K562 (cell line): ENCODE data around the gene OBSCN. TPM values are rescaled to one million over a fixed set of nuclear protein-coding genes. Genes with fewer than 3 reads are reported as not detected.

Experiments used
- ATAC-seq: fragments of 200-7000 bp; cut with Tn5 transposase; 3 replicates; pipeline ENCODE4 v1.9.1; 2020; ENCODE audit warnings: moderate library complexity
- BruUV-seq: library from RNA; stranded (reverse); fragments of 400-500 nt; replicated peaks from 2 replicates; lab custom pipeline; 2021; lab: Mats Ljungman, UMichigan
- CTCF ChIA-PET: fragments of 300-600 bp; formaldehyde crosslinking; extraction: SDS; loops from one replicate; lab custom pipeline; 2021; ENCODE audit warnings: low intra/inter-chr PET ratio; lab: Yijun Ruan, JAX
- POLR2A ChIA-PET: fragments of 300-600, 350-650 bp; sonication (Branson Sonifier 250); formaldehyde crosslinking; extraction: SDS; loops from one replicate; lab custom pipeline; 2021; ENCODE audit warnings: antibody characterized with exemption, inconsistent platforms; lab: Yijun Ruan, JAX
- DNase-seq, 4 experiments: peaks; one replicate each; pipeline versions ENCODE4 v3.0.0 to v3.0.0-alpha.2; 2011 to 2018; ENCODE audit warnings: low spot score in 3 of 4, mixed read lengths in 3 of 4; ENCODE audit errors: extremely low read depth in 1 of 4
- FAIRE-seq: peaks from 2 replicates; lab custom pipeline; 2011; peaks lifted over from hg19 to GRCh38; lab: Jason Lieb, UNC
- H2AFZ ChIP-seq: 2 replicates; pipeline ENCODE4 v1.6.0; 2011; ENCODE audit warnings: low read depth, low read length, control low read depth, inconsistent platforms
- H3K27ac ChIP-seq: fragments of 200-600 bp; 3 replicates; pipeline ENCODE4 v1.8.0; 2011; ENCODE audit warnings: low read depth, mild to moderate bottlenecking, control low read depth, inconsistent platforms, low read length, moderate library complexity, mixed read lengths; ENCODE audit errors: extremely low read depth
- H3K27me3 ChIP-seq, 2 experiments: fragments of 300-600 bp in 1 of 2; 2 replicates in 1 of 2; 3 replicates in 1 of 2; pipeline versions ENCODE4 v1.6.0 to v1.8.0; 2011; ENCODE audit warnings: inconsistent platforms in 2 of 2, low read length in 2 of 2, mild to moderate bottlenecking in 1 of 2, mixed read lengths in 1 of 2, moderate library complexity in 1 of 2; ENCODE audit not compliant: control insufficient read depth in 2 of 2, insufficient read depth in 2 of 2
- H3K36me3 ChIP-seq: fragments of 300-600 bp; 3 replicates; pipeline ENCODE4 v1.8.0; 2011; ENCODE audit warnings: mild to moderate bottlenecking, low read length, inconsistent platforms; ENCODE audit not compliant: control insufficient read depth, insufficient read depth
- H3K4me1 ChIP-seq, 2 experiments: fragments of 200-600 bp in 1 of 2; replicated peaks in 1 of 2; 2 replicates in 1 of 2; 3 replicates in 1 of 2; pipeline versions ENCODE4 v1.5.1 to v1.8.0; 2011; ENCODE audit warnings: inconsistent platforms in 2 of 2, low read length in 2 of 2, mild to moderate bottlenecking in 1 of 2, mixed read lengths in 1 of 2, moderate library complexity in 1 of 2; ENCODE audit not compliant: control insufficient read depth in 2 of 2, insufficient read depth in 2 of 2
- H3K4me2 ChIP-seq: 2 replicates; pipeline ENCODE4 v1.6.1; 2011; ENCODE audit warnings: low read length, control low read depth, inconsistent platforms, mixed read lengths; ENCODE audit not compliant: insufficient read depth
- H3K4me3 ChIP-seq: fragments of 200-600 bp; sonication (generic), shearing (Covaris generic); 2 replicates; pipeline ENCODE4 v1.5.1; 2016; ENCODE audit warnings: control low read depth, inconsistent platforms
- H3K79me2 ChIP-seq: fragments of 200-600 bp; 3 replicates; pipeline ENCODE4 v1.8.0; 2011; ENCODE audit warnings: low read length, inconsistent platforms; ENCODE audit not compliant: control insufficient read depth, insufficient read depth
- H3K9ac ChIP-seq, 2 experiments: 2 replicates each; pipeline versions ENCODE4 v1.6.0 to v1.6.1; 2011; ENCODE audit warnings: low read depth in 2 of 2, low read length in 2 of 2, control low read depth in 1 of 2, inconsistent platforms in 1 of 2, mild to moderate bottlenecking in 1 of 2, mixed read lengths in 1 of 2; ENCODE audit not compliant: insufficient read depth in 1 of 2
- H3K9me1 ChIP-seq: one replicate; pipeline ENCODE4 v1.6.0; 2011; ENCODE audit warnings: inconsistent platforms, mild to moderate bottlenecking, low read length, moderate library complexity; ENCODE audit not compliant: control insufficient read depth, insufficient read depth
- H3K9me3 ChIP-seq: replicated peaks from 2 replicates; pipeline ENCODE4 v1.5.1; 2011; ENCODE audit warnings: low read depth, low read length, inconsistent platforms; ENCODE audit not compliant: control insufficient read depth, insufficient read depth
- H4K20me1 ChIP-seq: replicated peaks from 2 replicates; pipeline ENCODE4 v1.6.1; 2011; ENCODE audit warnings: low read length, inconsistent platforms, mixed read lengths; ENCODE audit not compliant: control insufficient read depth, insufficient read depth
- ARID1B ChIP-seq: fragments of 450-650 bp; IDR thresholded peaks from 2 replicates; pipeline ENCODE4 v1.6.1; 2016; ENCODE audit warnings: antibody characterized with exemption, mild to moderate bottlenecking, inconsistent platforms
- EHMT2 ChIP-seq: fragments of 450-650 bp; IDR thresholded peaks from 2 replicates; pipeline ENCODE4 v1.6.1; 2018; ENCODE audit warnings: antibody characterized with exemption
- NFIX ChIP-seq: fragments of 250-450 bp; sonication (Bioruptor Pico); IDR thresholded peaks from 2 replicates; pipeline ENCODE4 v1.4.0; 2020; ENCODE audit warnings: low read depth, mild to moderate bottlenecking, moderate library complexity
- POLR2G ChIP-seq: fragments of 200-400 bp; formaldehyde crosslinking; IDR thresholded peaks from 2 replicates; pipeline ENCODE4 v1.6.1; 2017; ENCODE audit warnings: low read depth, mild to moderate bottlenecking, antibody characterized with exemption, low read length, moderate library complexity
- RBM39 ChIP-seq: fragments of 200-400 bp; formaldehyde crosslinking; optimal IDR thresholded peaks from 2 replicates; pipeline ENCODE3; 2018; ENCODE audit warnings: low read depth, low read length
- STAT5A ChIP-seq: IDR thresholded peaks from 2 replicates; pipeline ENCODE4 v1.6.1; 2012; ENCODE audit warnings: low read length, inconsistent platforms, borderline replicate concordance
- TEAD4 ChIP-seq, 2 experiments: sonication (generic) in 1 of 2; formaldehyde crosslinking in 1 of 2; IDR thresholded peaks; 2 replicates each; pipeline versions ENCODE4 v1.6.1 to v1.8.0; 2012 to 2022; ENCODE audit warnings: borderline replicate concordance in 1 of 2, inconsistent platforms in 1 of 2, low read length in 1 of 2, mild to moderate bottlenecking in 1 of 2, missing genetic modification reagents in 1 of 2
- ZNF766 ChIP-seq: fragments of 200-800 bp; sonication (Bioruptor generic); conservative IDR thresholded peaks from 2 replicates; pipeline ENCODE4 v1.6.1; 2016; ENCODE audit warnings: missing genetic modification characterization, missing compliant biosample characterization
- WGBS: fragments of 100-300 bp; shearing (Covaris generic); methylation state at CpG from one replicate; pipeline ENCODE4 v1.1.6; 2016; ENCODE audit warnings: low coverage, mixed read lengths; ENCODE audit not compliant: insufficient coverage; ENCODE audit errors: missing lambda C conversion rate; 5-methylcytosine and 5-hydroxymethylcytosine counted together
- in situ Hi-C: fragments of 300-500 bp; cut with MboI; formaldehyde crosslinking; loops from 4 replicates; pipeline ENCODE4 v1.15.0; 2018; ENCODE audit warnings: inconsistent platforms, mixed read lengths
- intact Hi-C: fragments of 100-400 bp; cut with micrococcal nuclease; formaldehyde crosslinking; loops from 2 replicates; pipeline ENCODE4 v1.14.2; 2022
- polyA plus RNA-seq, 8 experiments: library from polyadenylated mRNA; depleted of rRNA in 4 of 8; stranded (reverse) in 5 of 8; unstranded in 3 of 8; fragments of >200 nt; fragmentation: Nextera tagmentation in 2 of 8; fragmentation: Illumina TruSeq in 1 of 8; extraction: Ambion mirVana in 2 of 8; extraction: Trizol in 1 of 8; gene quantifications; 2 replicates each; pipeline versions ENCODE4 v1.2.1 to v1.2.3, GENCODE V29; 2011 to 2014; ENCODE audit warnings: inconsistent platforms in 1 of 8, missing spikeins in 1 of 8
- total RNA-seq, 7 experiments: library from RNA; depleted of rRNA in 6 of 7; stranded (reverse); fragments of >200 nt in 6 of 7; fragmentation: Illumina TruSeq in 2 of 7; extraction: Trizol in 2 of 7; gene quantifications; 2 replicates each; pipeline versions ENCODE4 v1.2.1 to v1.2.3, GENCODE V29; 2011 to 2021; ENCODE audit warnings: low replicate concordance in 1 of 7
- TF ChIP-seq, protein P1 (sequence below): fragments of 250-450 bp; sonication (Bioruptor Pico); IDR thresholded peaks from 2 replicates; pipeline ENCODE4 v1.4.0; 2020; ENCODE audit warnings: mild to moderate bottlenecking, moderate library complexity
- TF ChIP-seq, protein P2 (sequence below): fragments of 450-650 bp; IDR thresholded peaks from 2 replicates; pipeline ENCODE4 v1.7.1; 2018; ENCODE audit warnings: mild to moderate bottlenecking, low read depth; ENCODE audit not compliant: partially characterized antibody

OBSCN gene
- total and polyA plus RNA-seq, 9 of the 15 experiments (the other 6 are each of a cell fraction or from before 2014, with no cell fraction given) = 0.18 to 19.7 (median 3.6) TPM

DNA sequence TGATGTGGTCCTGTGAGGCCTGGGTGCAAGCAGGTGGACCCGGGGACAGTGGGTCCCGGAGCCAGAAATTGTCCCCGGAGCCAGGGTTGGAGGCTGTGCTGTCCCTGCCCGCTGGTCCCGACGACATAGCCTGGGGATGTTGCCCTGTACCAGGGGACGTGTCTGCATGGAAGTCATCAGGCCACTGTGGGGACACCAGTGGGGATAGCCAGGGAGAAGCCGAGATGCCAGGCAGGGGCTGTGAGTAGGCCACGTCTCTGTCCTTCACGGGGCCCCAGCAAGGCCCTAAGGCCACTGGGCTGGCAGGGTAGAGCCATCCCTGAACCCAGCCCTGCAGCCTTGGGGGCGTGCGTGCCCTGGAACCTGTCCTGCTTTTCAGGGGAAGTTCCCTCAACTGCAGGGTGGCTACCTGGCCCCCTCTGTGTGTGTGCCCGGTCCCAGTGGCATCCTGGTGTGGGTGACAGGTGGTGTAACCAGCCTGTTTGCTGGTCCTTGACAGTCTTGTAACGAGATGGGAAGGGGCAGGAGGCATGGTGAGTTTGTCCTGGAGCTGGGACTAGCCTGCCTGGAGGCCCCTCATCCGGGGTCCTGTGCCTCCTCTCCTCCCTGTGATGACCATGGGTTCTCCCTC, 73.2 kb downstream of the OBSCN start (continued):
- TF ChIP-seq EHMT2 (no peak), NFIX (CRISPR knock-in tag) (no peak), STAT5A (no peak)

DNA sequence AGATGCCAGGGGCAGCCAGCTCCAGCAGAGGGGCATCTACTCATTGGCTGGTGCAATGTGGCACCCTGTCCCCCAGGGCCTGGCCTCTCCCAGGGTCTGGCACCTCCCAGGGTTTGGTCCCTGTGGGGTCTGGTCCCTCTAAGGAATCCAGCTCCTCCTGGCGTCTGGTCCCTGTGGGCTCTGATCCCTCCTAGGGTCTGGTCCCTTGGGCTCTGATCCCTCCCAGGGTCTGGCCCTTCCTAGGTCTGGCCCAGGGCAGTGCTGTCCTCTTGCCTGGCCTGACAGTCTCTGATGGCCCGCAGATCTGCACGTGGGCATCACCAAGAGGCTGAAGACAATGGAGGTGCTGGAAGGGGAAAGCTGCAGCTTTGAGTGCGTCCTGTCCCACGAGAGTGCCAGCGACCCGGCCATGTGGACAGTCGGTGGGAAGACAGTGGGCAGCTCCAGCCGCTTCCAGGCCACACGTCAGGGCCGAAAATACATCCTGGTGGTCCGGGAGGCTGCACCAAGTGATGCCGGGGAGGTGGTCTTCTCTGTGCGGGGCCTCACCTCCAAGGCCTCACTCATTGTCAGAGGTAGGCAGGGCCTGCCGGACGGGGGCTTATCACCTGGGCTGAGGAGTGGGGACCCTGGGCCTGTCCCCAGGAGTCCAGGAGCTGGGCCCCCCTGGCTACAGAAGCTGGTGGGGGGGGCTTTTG, 73.9 kb downstream of the OBSCN start:
- FAIRE-seq = no peak
- POLR2A ChIA-PET = interaction anchor here (0.6 to 0.8 kb wide), 5 partner anchors 12 to 494 kb away, joined by 3 to 5 read pairs (median 3); no protein-coding TSS in a partner anchor
- in situ Hi-C loops = no loop called here
- WGBS = 48% methylated on average over 16 of the region's 16 CpGs
- no TSS peak for BruUV-seq
- Histone ChIP-seq H2AFZ (no peak overlapping the region), H4K20me1 (no peaks in the 10 kb centered on the region; the same call in 1 of the 2 replicates), H3K27ac (no peak overlapping the region), H3K79me2 (no peaks in the 10 kb centered on the region), H3K9me3 (no peaks in the 10 kb centered on the region), H3K36me3 (no peaks in the 10 kb centered on the region), H3K9ac (peak overlapping the region in 1 of 2 experiments; percentile 22; a peak in 1 of 4 replicates), H3K27me3 (peaks cover 6 to 13% of the 10 kb centered on the region in 2 experiments; a peak in 4 of 5 replicates), H3K4me3 (no peak overlapping the region)
- intact Hi-C loops = no loop called here
- DNase-seq = no peak
- CTCF ChIA-PET = no interaction called here
- TF ChIP-seq POLR2G (no peak), TEAD4 (IDR thresholded peaks at IDR 0.05; ENCODE audit: low read length) (no peak), TEAD4 (CRISPR knock-in tag; IDR thresholded peaks at IDR 0.05; ENCODE audit: borderline replicate concordance) (no peak), RBM39 (no peak), ARID1B (no peak), ZNF766 (CRISPR knock-in tag) (no peak)
- TF ChIP-seq, protein P1, sequence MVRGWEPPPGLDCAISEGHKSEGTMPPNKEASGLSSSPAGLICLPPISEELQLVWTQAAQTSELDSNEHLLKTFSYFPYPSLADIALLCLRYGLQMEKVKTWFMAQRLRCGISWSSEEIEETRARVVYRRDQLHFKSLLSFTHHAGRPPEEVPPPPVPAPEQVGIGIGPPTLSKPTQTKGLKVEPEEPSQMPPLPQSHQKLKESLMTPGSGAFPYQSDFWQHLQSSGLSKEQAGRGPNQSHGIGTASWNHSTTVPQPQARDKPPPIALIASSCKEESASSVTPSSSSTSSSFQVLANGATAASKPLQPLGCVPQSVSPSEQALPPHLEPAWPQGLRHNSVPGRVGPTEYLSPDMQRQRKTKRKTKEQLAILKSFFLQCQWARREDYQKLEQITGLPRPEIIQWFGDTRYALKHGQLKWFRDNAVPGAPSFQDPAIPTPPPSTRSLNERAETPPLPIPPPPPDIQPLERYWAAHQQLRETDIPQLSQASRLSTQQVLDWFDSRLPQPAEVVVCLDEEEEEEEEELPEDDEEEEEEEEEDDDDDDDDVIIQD = no peak
- TF ChIP-seq, protein P2, sequence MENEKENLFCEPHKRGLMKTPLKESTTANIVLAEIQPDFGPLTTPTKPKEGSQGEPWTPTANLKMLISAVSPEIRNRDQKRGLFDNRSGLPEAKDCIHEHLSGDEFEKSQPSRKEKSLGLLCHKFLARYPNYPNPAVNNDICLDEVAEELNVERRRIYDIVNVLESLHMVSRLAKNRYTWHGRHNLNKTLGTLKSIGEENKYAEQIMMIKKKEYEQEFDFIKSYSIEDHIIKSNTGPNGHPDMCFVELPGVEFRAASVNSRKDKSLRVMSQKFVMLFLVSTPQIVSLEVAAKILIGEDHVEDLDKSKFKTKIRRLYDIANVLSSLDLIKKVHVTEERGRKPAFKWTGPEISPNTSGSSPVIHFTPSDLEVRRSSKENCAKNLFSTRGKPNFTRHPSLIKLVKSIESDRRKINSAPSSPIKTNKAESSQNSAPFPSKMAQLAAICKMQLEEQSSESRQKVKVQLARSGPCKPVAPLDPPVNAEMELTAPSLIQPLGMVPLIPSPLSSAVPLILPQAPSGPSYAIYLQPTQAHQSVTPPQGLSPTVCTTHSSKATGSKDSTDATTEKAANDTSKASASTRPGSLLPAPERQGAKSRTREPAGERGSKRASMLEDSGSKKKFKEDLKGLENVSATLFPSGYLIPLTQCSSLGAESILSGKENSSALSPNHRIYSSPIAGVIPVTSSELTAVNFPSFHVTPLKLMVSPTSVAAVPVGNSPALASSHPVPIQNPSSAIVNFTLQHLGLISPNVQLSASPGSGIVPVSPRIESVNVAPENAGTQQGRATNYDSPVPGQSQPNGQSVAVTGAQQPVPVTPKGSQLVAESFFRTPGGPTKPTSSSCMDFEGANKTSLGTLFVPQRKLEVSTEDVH = no peak
- TF ChIP-seq, all 486 proteins: peak for 0
- no peak for ATAC-seq
- Histone ChIP-seq H3K4me1 (peaks cover 0 to 61% of the 10 kb centered on the region in 2 experiments; a peak in 2 of 5 replicates), H3K4me2 (no peak overlapping the region), H3K9me1 (no peaks in the 10 kb centered on the region)
